Measurements from ENCODE around the gene SLC45A2. TPM values are rescaled to one million over a fixed set of nuclear protein-coding genes. Genes with fewer than 3 reads are reported as not detected.

SLC45A2 gene
- total RNA-seq, 1 experiment from 2014 or later: not detected

- H3K9me3 ChIP-seq (ENCODE audit: control insufficient read depth, low read depth, low read length): no peaks in the 10 kb centered on the region
- H3K23me2 ChIP-seq (ENCODE audit: insufficient read length, low read depth, low read length, poor library complexity, severe bottlenecking): no peaks in the 10 kb centered on the region
- H2BK20ac ChIP-seq (ENCODE audit: low read depth, low read length, poor library complexity, severe bottlenecking): no peak overlapping the region
- H3K4me2 ChIP-seq (ENCODE audit: insufficient read depth, insufficient read length, low read length): no peak overlapping the region
- no peak overlapping the region for H3K14ac ChIP-seq (ENCODE audit: insufficient read depth, low read length)
- H3K4me1 ChIP-seq (ENCODE audit: insufficient read depth, low read length): no peaks in the 10 kb centered on the region
- H3K36me3 Mint-ChIP-seq (ENCODE audit: insufficient read depth in 1 of 3, low read depth in 3 of 3): no peaks in the 10 kb centered on the region
- no peak overlapping the region for H3K27ac Mint-ChIP-seq
- TF ChIP-seq, protein P1, sequence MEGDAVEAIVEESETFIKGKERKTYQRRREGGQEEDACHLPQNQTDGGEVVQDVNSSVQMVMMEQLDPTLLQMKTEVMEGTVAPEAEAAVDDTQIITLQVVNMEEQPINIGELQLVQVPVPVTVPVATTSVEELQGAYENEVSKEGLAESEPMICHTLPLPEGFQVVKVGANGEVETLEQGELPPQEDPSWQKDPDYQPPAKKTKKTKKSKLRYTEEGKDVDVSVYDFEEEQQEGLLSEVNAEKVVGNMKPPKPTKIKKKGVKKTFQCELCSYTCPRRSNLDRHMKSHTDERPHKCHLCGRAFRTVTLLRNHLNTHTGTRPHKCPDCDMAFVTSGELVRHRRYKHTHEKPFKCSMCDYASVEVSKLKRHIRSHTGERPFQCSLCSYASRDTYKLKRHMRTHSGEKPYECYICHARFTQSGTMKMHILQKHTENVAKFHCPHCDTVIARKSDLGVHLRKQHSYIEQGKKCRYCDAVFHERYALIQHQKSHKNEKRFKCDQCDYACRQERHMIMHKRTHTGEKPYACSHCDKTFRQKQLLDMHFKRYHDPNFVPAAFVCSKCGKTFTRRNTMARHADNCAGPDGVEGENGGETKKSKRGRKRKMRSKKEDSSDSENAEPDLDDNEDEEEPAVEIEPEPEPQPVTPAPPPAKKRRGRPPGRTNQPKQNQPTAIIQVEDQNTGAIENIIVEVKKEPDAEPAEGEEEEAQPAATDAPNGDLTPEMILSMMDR (conservative IDR thresholded peaks at IDR 0.05): no peak
- no peaks in the 10 kb centered on the region for H3K79me1 ChIP-seq (ENCODE audit: insufficient read depth, low read depth, low read length, poor library complexity, severe bottlenecking)
- no peaks in the 10 kb centered on the region for H3K27me3 ChIP-seq (ENCODE audit: insufficient read depth, low read length)
- H2AK5ac ChIP-seq (ENCODE audit: insufficient read length, low read length): no peak overlapping the region
- H3K4me1 Mint-ChIP-seq: peaks cover 15 to 23% of the 10 kb centered on the region in 2 experiments
- H4K20me1 ChIP-seq (ENCODE audit: control insufficient read depth, insufficient read depth, insufficient read length): no peaks in the 10 kb centered on the region
- no peak overlapping the region for H4K5ac ChIP-seq (ENCODE audit: insufficient read length, low read depth, low read length)
- H3K4me3 Mint-ChIP-seq: no peak overlapping the region
- H2AFZ ChIP-seq (ENCODE audit: low read length): no peak overlapping the region
- no peak overlapping the region for H2BK5ac ChIP-seq (ENCODE audit: insufficient read length, low read length)
- no peak overlapping the region for H3K56ac ChIP-seq (ENCODE audit: insufficient read length, low read depth, low read length)
- H2BK12ac ChIP-seq (ENCODE audit: insufficient read length, low read depth, low read length): no peak overlapping the region
- H4K91ac ChIP-seq (ENCODE audit: insufficient read length, low read depth, low read length): no peak overlapping the region
- no peaks in the 10 kb centered on the region for H3K27me3 Mint-ChIP-seq (ENCODE audit: low read depth)
- no peaks in the 10 kb centered on the region for H3K79me2 ChIP-seq (ENCODE audit: insufficient read depth, low read length)
- H3K4ac ChIP-seq (ENCODE audit: low read depth, low read length): no peak overlapping the region
- no peak overlapping the region for H3K23ac ChIP-seq (ENCODE audit: insufficient read length, low read depth, low read length)
- H3T11ph ChIP-seq (ENCODE audit: low read length): no peak overlapping the region
- no peak overlapping the region for H2BK15ac ChIP-seq (ENCODE audit: low read depth, low read length)
- no peak overlapping the region for H3K18ac ChIP-seq (ENCODE audit: insufficient read length, low read depth, low read length)
- H3K9me3 Mint-ChIP-seq: no peaks in the 10 kb centered on the region
- no peak overlapping the region for H3K9ac ChIP-seq (ENCODE audit: extremely low read depth, insufficient read length, low read length)
- DNase-seq: no peak
- H3K27ac ChIP-seq (ENCODE audit: insufficient read length, low read depth, low read length): no peak overlapping the region
- H4K8ac ChIP-seq (replicated peaks; ENCODE audit: insufficient read length, low read depth, low read length): no peak overlapping the region
- H2BK120ac ChIP-seq (ENCODE audit: low read depth, low read length, poor library complexity, severe bottlenecking): no peak overlapping the region
Observed at GRCh38 chr5:34012791-34013190, 28.3 kb upstream of the SLC45A2 start.
